ENCODE results near the gene SLC13A3.

SLC13A3 gene

GRCh38 chr20:46552460-46553420 is 98.5 kb downstream of the SLC13A3 start:
- DNase-seq = no peak

DNA sequence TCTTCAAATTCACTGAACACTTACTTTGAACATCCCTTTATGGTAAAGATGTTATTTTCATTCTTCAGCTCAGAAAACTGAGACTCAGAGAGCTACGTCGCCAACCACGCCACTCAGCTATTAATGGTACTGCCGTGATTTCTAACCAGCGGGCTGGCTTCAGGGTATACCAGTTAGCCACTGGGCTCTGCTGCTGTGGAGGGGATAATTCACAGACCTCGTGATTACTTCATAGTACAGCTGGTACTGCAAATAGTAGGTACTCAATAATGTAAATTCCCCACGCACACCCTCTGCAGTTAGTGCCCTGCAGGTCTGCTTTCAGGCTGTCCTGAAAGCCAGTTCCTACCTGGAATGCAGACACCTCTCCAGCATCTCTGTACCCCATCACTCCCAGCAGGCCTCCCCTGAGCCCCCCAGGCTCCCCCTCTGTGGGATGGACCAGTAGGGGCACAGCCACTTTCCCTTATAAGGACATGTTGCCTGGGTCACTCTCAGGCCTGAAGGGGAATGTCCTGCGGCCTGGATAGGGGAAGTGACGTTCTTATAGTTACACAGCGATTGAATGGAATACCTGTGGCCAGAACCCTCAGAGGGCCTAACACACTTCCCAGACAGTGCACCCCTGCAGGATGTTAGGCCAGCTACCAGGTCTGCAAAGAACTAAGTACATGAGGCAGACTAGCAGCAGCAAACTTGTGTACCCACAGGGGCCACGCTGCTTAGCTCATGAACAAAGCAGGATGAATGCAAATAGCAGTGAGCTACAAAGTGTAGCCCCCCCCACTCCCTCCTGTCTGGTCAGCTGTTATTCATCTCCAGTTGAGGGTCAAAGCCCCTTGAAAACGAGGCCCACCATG is 99.5 kb downstream of the SLC13A3 start:
- DNase-seq = no peak

DNA sequence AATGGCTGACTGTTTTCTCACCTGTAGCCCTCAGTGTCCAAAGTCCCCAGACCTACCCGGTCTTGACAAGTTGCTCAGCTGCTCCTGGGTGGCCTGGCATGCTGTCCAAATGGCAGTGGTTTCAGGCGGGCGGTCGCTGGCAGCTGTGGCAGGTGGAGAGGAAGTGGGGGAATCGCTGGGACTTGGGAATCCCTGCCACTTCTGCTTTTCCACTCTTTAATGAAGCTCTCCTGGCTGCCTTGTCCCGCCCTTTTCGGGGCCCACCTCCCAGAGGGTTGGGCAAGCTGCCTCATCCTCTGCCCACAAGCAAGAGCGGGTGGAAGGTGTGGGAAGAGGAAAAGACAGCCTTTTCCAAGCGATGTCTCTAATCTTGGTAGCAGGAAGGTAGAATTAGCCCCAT is 100.8 kb downstream of the SLC13A3 start, which contains the start of gene OCSTAMP:
OCSTAMP (minus strand) TSS at position 194 of the 400 bp plus-strand sequence; CDS start at position 100, 94 bp downstream.
- no peak for DNase-seq

GRCh38 chr20:46549188-46549972 is 101.9 kb downstream of the SLC13A3 start:
- DNase-seq = no peak

- DNase-seq = no peak
Measured at GRCh38 chr20:46548688-46549087, 102.6 kb downstream of the SLC13A3 start.

GRCh38 chr20:46547995-46548394 is 103.3 kb downstream of the SLC13A3 start:
- no peak for DNase-seq

GRCh38 chr20:46546936-46547335 is 104.3 kb downstream of the SLC13A3 start:
- DNase-seq = no peak

GRCh38 chr20:46546298-46546697 is 105.0 kb downstream of the SLC13A3 start:
- DNase-seq = no peak

DNA sequence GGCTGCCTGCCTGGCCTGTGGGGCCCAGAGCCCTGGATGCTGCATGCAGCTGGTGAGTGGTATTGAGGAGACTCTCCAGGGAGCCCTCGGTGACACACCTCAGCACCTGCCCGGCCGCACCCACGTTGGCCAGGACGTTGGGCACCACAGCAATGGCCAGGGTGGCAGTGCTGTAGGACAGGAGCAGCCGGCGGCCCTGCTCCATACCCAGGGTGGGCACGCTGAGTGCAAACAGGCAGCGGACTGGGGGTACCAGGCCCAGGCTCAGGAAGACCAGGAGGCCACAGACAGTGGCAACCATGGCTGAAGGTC is 105.5 kb downstream of the SLC13A3 start:
- no peak for DNase-seq

DNA sequence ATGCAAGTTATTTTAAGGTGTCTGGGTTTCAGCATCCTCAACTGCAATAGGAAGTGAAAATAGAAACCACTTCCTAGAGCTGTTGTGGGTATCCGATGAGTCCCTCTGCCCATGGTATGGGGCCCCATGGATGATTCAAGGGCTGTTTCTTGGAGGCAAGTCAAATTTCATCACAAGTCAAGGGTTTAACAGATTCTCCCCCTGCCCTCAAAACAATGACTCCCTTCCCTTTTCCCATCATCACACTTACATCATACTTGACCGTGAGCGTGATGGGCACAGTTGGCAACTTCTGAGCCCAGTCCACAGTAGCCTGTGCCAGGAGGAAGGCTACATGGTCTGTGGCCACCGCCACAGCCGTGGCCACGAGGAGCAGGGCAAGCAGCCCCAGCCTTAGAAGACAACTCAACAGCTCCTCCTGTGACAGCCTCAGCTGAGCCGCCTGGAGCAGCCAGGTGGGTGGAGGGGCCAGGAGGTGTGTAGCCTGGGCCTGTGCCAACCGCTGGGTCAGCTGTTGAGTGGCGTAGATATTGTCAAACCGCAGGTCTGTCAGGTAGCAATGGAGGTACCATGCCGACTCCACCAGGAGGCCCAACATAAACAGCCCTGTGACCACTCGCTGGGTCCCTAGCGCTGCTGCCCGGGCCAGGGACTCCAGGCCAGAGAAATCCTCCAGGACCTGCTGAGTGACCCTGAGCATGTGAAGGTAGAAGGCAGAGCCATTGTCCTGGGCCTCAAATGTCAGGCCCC is 106.0 kb downstream of the SLC13A3 start:
- DNase-seq = no peak

GRCh38 chr20:46544576-46544975 is 106.7 kb downstream of the SLC13A3 start:
- DNase-seq = no peak

DNA sequence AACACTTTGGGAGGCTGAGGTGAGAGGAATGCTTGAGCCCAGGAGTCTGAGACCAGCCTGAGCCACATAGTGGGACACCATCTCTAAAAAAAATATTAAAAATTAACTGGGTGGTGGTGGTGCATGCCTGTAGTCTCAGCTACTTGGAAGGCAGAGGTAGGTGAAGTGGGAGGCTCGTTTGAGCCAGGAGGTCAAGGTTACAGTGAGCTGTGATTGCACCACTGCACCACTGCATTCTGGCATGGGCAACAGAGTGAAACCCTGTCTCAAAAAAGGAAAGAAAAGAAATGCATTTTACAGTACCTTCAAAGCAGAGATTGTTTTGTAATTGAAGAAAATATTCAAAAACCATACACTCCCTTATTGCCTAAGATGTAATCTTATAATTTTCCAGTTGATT is 107.3 kb downstream of the SLC13A3 start:
- DNase-seq = no peak

DNA sequence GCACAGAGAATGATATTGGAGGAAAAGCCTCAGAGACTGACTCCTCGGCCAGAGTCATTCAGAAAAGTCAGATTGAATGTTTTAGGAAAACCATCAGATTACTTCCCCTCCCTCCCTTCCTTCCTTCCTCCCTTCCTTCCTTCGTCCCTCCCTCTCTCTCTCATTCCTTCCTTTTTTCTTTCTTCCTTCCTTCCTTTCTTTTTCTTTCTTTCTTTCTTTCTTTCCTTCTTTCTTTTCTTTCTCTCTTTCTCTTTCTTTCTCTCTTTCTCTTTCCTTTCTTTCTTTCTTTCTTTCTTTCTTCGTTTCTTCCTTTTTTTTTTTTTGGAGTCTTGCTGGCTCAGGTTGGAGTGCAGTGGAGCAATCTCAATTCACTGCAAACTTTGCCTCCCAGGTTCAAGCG is 108.2 kb downstream of the SLC13A3 start:
- DNase-seq = no peak

DNA sequence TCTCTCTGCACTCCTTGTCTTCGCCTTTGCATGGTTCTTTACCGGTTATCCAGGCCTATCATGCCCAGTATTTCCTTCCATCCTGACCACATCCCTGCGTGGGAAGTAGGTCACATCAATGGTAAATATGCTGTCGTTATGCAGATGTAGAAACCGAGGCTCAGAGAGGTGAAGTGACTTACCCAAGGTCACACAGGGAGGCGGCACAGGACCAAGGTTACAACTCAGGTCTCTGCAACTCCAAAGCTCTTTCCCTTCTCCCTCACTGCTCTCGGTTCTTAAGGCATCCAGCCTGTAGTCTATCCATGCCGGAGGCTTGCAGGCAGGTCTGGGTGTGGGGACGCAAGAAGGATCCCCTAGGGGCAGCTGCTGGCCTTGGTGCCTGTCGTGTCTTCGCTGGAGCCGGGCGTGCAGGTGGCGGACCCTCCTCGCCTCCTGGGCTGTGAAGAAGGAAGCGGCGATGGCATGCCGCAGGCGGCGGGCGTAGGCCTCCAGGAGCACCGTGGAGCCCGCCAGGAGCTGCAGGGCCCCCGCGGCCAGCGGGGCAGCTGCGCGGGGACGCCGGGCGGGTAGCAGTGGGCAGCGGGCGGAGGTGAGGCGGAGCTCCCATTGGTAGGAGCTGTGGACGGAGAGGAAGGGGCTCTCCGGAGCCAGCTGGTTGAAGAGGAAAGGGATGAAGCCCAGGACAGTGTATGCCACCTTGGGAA is 109.9 kb downstream of the SLC13A3 start:
- DNase-seq = no peak

DNA sequence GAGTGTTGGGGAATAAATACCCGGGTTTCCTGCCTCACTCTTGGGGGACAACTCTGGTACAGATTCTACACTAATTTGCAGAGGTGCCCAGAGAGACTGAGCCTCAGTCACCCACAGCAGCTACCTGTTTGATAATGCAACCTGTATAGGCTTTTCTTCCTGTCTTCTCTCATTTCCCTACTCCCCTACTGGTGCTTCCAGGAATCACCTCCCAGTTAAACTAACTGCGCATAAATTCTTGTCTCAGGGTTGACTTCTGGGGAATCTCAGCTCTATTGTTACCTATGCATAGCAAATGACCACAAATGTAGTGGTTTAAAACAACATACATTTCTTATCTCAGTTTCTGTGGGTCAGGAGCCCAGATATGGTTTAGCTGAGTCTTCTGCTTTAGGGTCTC is 112.1 kb downstream of the SLC13A3 start:
- DNase-seq = no peak

GRCh38 chr20:46530640-46531039 is 120.6 kb downstream of the SLC13A3 start:
- no peak for DNase-seq

DNA sequence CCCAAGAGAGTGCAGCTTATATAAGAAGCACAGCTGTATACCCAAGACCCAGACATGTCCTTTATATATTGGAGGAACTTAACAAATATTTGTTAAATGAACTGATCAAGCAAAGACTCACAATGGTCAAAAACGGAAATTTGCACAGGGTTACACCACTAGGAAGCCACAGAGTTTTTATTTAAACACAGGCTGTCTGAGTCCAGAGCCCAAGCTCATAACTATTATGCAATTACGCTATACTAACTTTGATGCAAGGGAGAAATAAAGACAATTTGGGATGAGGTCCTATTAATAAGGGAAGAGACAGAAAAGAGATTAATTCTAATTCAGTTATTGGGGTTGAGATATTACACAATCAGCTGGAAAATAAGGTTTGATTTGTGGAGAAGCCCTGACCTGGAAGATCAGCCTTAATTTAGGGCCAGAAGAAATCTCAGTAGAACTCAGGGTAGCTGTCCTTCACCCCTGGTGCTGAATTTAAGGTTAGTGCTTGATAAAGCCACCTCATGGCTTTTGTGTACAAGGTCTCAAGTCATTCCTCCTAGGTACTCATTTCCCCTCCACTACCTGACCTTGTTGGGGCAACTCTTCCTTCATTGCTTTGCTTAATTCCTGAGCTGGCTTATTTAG is 127.4 kb downstream of the SLC13A3 start:
- no peak for DNase-seq

DNA sequence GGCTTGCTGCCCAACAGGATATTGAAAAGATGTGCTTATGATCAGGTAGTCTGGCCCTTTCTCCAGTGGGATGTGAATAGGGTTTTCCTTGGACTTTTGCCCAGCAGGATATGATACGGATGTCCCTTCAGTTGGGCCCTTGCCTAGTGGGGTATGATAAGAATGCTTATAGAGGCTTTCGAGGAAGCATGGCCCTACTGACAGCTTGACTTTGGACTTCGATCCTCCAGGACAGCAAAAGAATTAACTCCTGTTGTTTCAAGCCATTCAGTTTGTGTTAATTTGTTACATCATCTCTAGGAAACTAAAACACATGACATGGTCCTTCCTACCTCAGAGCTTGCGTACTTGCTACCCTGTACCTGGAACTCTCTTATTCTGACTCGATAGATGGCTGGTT is 128.2 kb downstream of the SLC13A3 start:
- no peak for DNase-seq

- DNase-seq = peak; percentile 54
Measured at GRCh38 chr20:46520976-46521579, 130.2 kb downstream of the SLC13A3 start.

DNA sequence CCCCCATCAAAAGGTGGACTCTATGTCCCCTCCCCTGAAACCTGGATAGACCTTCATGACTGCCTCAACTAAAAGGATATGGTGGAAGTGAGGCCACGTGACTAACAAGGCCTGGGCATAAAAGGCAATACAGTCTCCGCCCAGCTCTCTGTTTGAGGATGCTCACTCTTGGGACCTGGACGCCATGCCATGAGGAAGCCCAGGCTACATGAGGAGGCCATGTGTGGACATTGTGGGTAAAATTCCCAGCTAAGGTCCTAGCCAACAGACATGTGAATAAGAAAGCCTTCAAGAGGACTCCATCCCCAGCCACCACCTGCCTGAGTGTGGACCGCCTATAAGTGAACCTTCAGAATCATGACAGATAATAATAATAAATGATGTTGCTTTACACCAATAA is 130.7 kb downstream of the SLC13A3 start:
- DNase-seq = no peak
